Fibroblast of lung (primary cell): ENCODE data around the gene DNAJC11.

Experiments
- EZH2 ChIP-seq: IDR thresholded peaks from 2 replicates; pipeline ENCODE4 v1.5.1; 2012; ENCODE audit warnings: low read length, control low read depth, mild to moderate bottlenecking; ENCODE audit errors: missing control alignments
- TF ChIP-seq, protein P1 (sequence below), 2 donors: IDR thresholded peaks in 1 of 2; conservative IDR thresholded peaks in 1 of 2; 1 replicate in 1 of 2; 2 replicates in 1 of 2; pipeline ENCODE4 v1.5.1; 2011 to 2012; ENCODE audit warnings: low read length in 2 of 2, control low read depth in 1 of 2, inconsistent platforms in 1 of 2, low read depth in 1 of 2, mild to moderate bottlenecking in 1 of 2

DNA sequence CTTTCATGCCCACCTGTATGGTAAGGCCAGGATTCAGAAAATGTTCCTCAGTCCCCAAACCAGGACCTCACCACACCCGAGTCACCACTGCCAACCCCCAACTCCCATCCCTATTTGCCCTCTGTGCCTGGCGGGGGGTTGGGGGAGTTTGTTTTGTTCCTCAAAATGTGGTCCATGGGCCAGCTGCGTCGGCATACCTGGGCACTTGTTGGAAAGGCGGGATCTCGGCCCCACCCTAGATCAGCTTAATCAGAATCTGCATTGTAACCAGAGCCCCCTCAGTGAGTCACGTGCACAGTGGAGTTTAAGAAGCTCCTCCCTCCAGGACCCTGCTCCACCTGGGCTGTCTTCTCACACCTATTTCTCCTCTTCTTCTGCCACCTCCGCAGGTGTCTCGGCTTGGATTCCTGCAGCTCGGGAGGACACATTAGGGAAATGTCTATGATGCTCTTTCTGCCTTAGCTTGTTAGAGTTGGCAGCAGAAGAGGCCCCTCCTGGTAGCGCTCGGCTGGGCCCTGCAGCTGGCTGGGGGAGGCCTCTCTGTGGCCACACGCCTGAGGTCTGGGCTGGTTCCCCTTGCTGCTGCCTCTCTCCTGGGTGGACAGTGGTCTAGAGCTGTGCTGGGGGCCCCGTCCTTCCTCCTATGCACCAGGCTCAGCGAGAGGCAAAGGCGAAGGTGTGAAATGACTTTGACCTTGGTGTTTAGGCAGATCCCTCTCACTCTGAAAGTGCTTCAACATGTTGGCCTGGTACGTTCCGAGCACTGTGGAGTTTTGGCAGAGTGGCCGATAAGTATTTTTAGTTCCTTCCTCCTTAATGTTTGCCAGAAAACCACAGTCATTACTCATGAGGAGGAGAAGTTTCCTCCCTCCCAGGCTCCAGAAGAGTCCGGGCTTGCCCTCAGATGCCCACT is 41.8 kb upstream of the DNAJC11 start:
- TF ChIP-seq EZH2: no peak
- TF ChIP-seq, protein P1, sequence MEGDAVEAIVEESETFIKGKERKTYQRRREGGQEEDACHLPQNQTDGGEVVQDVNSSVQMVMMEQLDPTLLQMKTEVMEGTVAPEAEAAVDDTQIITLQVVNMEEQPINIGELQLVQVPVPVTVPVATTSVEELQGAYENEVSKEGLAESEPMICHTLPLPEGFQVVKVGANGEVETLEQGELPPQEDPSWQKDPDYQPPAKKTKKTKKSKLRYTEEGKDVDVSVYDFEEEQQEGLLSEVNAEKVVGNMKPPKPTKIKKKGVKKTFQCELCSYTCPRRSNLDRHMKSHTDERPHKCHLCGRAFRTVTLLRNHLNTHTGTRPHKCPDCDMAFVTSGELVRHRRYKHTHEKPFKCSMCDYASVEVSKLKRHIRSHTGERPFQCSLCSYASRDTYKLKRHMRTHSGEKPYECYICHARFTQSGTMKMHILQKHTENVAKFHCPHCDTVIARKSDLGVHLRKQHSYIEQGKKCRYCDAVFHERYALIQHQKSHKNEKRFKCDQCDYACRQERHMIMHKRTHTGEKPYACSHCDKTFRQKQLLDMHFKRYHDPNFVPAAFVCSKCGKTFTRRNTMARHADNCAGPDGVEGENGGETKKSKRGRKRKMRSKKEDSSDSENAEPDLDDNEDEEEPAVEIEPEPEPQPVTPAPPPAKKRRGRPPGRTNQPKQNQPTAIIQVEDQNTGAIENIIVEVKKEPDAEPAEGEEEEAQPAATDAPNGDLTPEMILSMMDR (conservative IDR thresholded peaks at IDR 0.05 in 1 of 2, IDR thresholded peaks at IDR 0.05 in 1 of 2; ENCODE audit: low read depth in 1 of 2, low read length in 2 of 2): no peak
